Bronchial epithelial cell (primary cell): ENCODE results near the gene SLC44A2. TPM values are rescaled to one million over a fixed set of nuclear protein-coding genes. Genes with fewer than 3 reads are reported as not detected.

Experiments used
- DNase-seq: peaks from one replicate; pipeline ENCODE4 v3.0.0-alpha.2; 2010; ENCODE audit warnings: low read depth
- FAIRE-seq: peaks from 2 replicates; lab custom pipeline; 2011; peaks lifted over from hg19 to GRCh38; lab: Jason Lieb, UNC
- H3K27me3 ChIP-seq: 2 replicates; pipeline ENCODE4 v1.5.1; 2011; ENCODE audit warnings: low read length; ENCODE audit not compliant: control insufficient read depth, insufficient read depth
- H3K36me3 ChIP-seq: 2 replicates; pipeline ENCODE4 v1.5.1; 2011; ENCODE audit warnings: low read length; ENCODE audit not compliant: control insufficient read depth, insufficient read depth
- H3K4me3 ChIP-seq: 2 replicates; pipeline ENCODE4 v1.5.1; 2011; ENCODE audit warnings: mild to moderate bottlenecking, low read depth, low read length, control low read depth
- total RNA-seq: library from RNA; depleted of rRNA; stranded (reverse); fragments of >200 nt; gene quantifications from 2 replicates; pipeline ENCODE4 v1.2.1, GENCODE V29; 2014
- TF ChIP-seq, protein P1 (sequence below): IDR thresholded peaks from 2 replicates; pipeline ENCODE4 v1.5.1; 2011; ENCODE audit warnings: mild to moderate bottlenecking, moderate library complexity, low read length, control low read depth, inconsistent platforms; ENCODE audit not compliant: insufficient read depth, severe bottlenecking

The SLC44A2 gene
- total RNA-seq, 1 donor from 2014 or later = 18.7 TPM

DNA sequence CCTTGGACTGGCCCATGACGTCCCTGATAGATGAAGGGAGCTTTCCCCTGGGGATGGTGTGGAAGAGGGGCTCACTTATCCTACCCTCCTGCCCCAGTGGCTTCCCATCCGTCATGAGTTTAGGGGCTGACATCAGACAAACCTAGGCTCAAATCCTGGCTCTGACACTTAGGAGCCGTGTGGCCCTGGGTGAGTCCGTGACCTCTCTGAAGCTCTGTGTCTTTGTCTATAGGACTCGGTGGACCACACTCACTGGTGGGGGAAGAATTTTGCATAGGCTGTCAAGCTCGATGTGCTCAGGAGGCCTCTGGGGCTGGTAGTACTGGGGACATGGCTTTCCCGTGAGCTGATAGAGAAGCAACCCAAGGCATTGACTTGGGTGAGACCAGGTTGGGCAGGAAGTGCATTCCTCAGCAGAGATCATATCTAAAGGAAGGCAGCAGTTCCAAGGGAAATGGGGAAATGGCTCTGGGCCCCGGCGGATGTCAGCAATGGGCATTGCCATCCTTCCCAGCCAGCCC lies 20.8 kb upstream of the SLC44A2 start:
- FAIRE-seq = no peak
- no peak for DNase-seq
- no peaks in the 10 kb centered on the region for H3K36me3 ChIP-seq
- TF ChIP-seq, protein P1, sequence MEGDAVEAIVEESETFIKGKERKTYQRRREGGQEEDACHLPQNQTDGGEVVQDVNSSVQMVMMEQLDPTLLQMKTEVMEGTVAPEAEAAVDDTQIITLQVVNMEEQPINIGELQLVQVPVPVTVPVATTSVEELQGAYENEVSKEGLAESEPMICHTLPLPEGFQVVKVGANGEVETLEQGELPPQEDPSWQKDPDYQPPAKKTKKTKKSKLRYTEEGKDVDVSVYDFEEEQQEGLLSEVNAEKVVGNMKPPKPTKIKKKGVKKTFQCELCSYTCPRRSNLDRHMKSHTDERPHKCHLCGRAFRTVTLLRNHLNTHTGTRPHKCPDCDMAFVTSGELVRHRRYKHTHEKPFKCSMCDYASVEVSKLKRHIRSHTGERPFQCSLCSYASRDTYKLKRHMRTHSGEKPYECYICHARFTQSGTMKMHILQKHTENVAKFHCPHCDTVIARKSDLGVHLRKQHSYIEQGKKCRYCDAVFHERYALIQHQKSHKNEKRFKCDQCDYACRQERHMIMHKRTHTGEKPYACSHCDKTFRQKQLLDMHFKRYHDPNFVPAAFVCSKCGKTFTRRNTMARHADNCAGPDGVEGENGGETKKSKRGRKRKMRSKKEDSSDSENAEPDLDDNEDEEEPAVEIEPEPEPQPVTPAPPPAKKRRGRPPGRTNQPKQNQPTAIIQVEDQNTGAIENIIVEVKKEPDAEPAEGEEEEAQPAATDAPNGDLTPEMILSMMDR = no peak
- no peak overlapping the region for H3K4me3 ChIP-seq
- no peaks in the 10 kb centered on the region for H3K27me3 ChIP-seq

DNA sequence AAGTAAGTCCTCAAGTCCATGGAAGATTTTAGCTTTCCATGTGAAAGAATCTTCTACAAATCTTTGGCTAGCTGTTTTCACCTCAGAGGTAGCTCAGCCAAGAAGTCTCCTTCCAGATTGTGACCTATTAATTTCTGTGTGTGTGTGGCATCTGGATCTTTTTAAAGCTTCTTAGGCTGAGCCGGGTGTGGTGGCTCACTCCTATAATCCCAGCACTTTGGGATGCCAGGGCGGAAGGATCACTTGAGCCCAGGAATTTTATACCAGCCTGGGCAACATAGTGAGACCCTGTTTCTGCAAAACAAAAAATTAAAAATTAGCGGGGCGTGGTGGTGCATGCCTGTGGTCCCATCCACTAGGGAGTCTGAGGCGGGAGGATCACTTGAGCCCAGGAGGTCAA lies 13.4 kb upstream of the SLC44A2 start:
- no peaks in the 10 kb centered on the region for H3K27me3 ChIP-seq
- DNase-seq (no peak), FAIRE-seq (no peak)
- TF ChIP-seq, protein P1 = no peak
- no peak overlapping the region for H3K4me3 ChIP-seq
- H3K36me3 ChIP-seq = no peaks in the 10 kb centered on the region

DNA sequence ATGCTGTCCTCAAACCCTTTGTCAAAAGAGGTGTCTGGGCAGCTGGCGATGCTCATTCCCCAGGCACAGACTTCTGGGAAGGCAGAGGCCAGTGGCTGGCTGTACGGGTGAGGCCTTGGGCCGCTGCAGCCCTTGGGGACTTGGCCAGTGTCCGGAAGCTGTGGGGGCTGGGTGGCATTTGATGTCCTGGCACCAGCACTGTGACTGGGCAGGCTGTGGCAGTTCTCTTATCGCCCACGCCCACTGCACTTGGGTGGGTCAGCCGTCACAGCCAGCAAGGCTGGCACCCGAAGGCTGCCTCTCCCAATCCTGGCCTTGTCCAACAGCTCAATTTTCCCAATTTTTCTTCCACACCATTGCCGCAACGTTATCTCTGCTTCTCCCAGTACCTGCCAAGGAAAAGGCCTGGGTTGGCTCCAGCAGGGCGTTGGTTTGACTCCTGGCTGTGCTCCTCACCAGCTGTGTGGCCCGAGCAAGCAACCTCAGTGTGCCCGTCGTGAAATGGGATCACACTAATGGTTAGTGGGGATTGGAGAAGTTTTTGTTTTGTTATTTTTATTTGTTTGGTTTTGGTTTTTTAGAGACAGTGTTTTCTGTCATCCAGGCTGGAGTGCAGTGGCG lies 12.7 kb upstream of the SLC44A2 start:
- no peaks in the 10 kb centered on the region for H3K27me3 ChIP-seq
- no peak overlapping the region for H3K4me3 ChIP-seq
- no peak for DNase-seq
- H3K36me3 ChIP-seq = no peaks in the 10 kb centered on the region
- FAIRE-seq = no peak
- TF ChIP-seq, protein P1 = no peak

DNA sequence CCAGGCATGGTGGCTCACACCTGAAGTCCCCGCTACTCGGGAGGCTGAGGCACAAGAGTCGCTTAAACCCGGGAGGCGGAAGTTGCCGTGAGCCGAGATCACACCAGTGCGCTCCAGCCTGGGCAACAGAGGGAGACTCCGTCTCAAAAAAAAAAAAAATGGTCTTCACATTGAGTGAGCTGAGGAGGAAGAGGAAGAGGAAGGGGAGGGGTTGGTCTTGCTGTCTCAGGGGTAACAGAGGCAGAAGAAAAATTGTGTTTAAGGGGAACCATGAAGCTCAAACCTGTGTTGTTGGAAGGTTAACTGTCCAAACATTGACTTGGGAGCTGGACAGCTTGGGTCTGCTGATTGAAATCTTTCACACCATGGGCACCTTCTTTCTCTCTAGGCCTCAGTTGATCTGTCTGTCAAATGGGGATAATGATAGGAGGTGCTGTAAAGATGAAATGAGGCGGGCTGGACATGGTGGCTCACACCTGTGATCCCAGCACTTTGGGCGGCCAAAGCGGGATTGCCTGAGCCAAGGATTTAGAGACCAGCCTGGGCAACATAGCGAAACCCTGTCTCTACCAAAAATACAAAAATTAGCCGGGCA lies 9.8 kb upstream of the SLC44A2 start:
- FAIRE-seq = no peak

DNA sequence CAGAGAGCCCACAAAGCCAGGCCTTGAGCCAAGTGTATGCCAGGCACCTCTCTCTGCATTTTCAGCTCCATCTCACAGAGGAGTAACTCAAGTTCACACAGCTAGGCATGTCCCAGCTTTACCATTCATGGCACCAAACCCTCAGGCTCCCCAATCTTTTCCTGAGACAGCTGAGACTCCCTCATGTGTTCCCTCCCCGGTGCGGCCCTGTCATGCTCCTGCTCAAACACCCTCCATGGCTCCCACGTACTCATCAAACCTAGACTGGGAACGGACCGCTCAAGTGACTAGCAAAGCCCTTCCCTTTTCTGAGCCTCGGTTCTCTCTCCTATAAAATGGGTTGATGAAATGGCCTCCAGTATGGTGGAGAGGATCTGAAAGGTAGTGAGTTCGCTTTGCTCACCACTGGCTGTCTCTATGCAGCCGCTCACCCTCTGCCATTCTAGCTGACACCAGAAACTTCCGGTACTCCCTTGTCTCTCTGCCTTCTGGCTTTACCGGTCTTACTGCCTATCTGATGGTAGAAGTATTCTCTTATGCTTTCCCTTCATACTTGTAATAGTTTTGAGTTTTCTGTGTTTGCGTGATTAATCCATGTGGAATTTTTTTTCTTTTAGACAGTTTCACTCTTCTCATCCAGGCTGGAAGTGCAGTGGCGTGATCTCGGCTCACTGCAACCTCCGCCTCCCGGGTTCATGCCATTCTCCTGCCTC lies 7.8 kb upstream of the SLC44A2 start:
- FAIRE-seq (no peak), DNase-seq (peak; percentile 89)
- Histone ChIP-seq H3K4me3 (no peak overlapping the region), H3K27me3 (no peaks in the 10 kb centered on the region), H3K36me3 (no peaks in the 10 kb centered on the region)
- TF ChIP-seq, protein P1 = no peak

More for the DNA sequence above, 9.8 kb upstream of the SLC44A2 start:
- H3K27me3 ChIP-seq = no peaks in the 10 kb centered on the region
- no peak overlapping the region for H3K4me3 ChIP-seq
- TF ChIP-seq, protein P1 = no peak
- no peaks in the 10 kb centered on the region for H3K36me3 ChIP-seq
- DNase-seq = no peak
